K562 (cell line): ENCODE results near the gene URGCP. TPM values are rescaled to one million over a fixed set of nuclear protein-coding genes. Genes with fewer than 3 reads are reported as not detected.

Experiments used
- CBFB ChIP-seq: sonication (generic); formaldehyde crosslinking; IDR thresholded peaks from 2 replicates; pipeline ENCODE4 v1.4.0; 2020; ENCODE audit warnings: mild to moderate bottlenecking, missing genetic modification reagents
- CBX8 ChIP-seq: fragments of 200-600 bp; sonication (generic); IDR thresholded peaks from 2 replicates; pipeline ENCODE4 v1.6.1; 2012; ENCODE audit warnings: borderline replicate concordance, mixed run types, low read depth, mild to moderate bottlenecking, moderate library complexity, mixed read lengths, low read length, control low read depth, inconsistent platforms; ENCODE audit not compliant: poor library complexity, severe bottlenecking; ENCODE audit errors: extremely low read depth
- CHD4 ChIP-seq: fragments of 200-600 bp; sonication (generic); IDR thresholded peaks from 3 replicates; pipeline ENCODE4 v1.6.1; 2012; ENCODE audit warnings: low read depth, mild to moderate bottlenecking, mixed read lengths, low read length, inconsistent platforms; ENCODE audit not compliant: insufficient read depth, insufficient replicate concordance, poor library complexity, severe bottlenecking
- E2F3 ChIP-seq: fragments of 250-450 bp; sonication (Bioruptor Pico); IDR thresholded peaks from 2 replicates; pipeline ENCODE4 v1.4.0; 2020; ENCODE audit warnings: mild to moderate bottlenecking
- E2F5 ChIP-seq: sonication (generic); formaldehyde crosslinking; IDR thresholded peaks from 2 replicates; pipeline ENCODE4 v1.8.0; 2022; ENCODE audit warnings: mild to moderate bottlenecking, missing genetic modification reagents
- GABPA ChIP-seq: fragments of 200-800 bp; sonication (Bioruptor generic); conservative IDR thresholded peaks from 2 replicates; pipeline ENCODE4 v1.6.1; 2016; ENCODE audit warnings: low read depth, missing genetic modification characterization, missing compliant biosample characterization
- GTF2B ChIP-seq: IDR thresholded peaks from 2 replicates; pipeline ENCODE4 v1.6.1; 2011; ENCODE audit not compliant: insufficient read length; ENCODE audit errors: extremely low read depth
- HLTF ChIP-seq: fragments of 450-650 bp; IDR thresholded peaks from 2 replicates; pipeline ENCODE4 v1.6.1; 2016
- HNRNPK ChIP-seq: fragments of 200-400 bp; formaldehyde crosslinking; IDR thresholded peaks from one replicate; pipeline ENCODE4 v1.6.1; 2018; ENCODE audit warnings: mild to moderate bottlenecking, low read depth, low read length; ENCODE audit not compliant: poor library complexity, severe bottlenecking
- MED1 ChIP-seq: sonication (generic); formaldehyde crosslinking; IDR thresholded peaks from 2 replicates; pipeline ENCODE4 v1.8.1; 2023; ENCODE audit warnings: missing genetic modification reagents, borderline replicate concordance
- NFE2 ChIP-seq: IDR thresholded peaks from 2 replicates; pipeline ENCODE4 v1.6.1; 2014; ENCODE audit warnings: antibody characterized with exemption, low read depth
- NR2F6 ChIP-seq: fragments of 450-650 bp; formaldehyde crosslinking; IDR thresholded peaks from 2 replicates; pipeline ENCODE4 v1.4.0; 2020; ENCODE audit warnings: mild to moderate bottlenecking
- RBM39 ChIP-seq: fragments of 200-400 bp; formaldehyde crosslinking; optimal IDR thresholded peaks from 2 replicates; pipeline ENCODE3; 2018; ENCODE audit warnings: low read depth, low read length
- STAT5A ChIP-seq: IDR thresholded peaks from 2 replicates; pipeline ENCODE4 v1.6.1; 2012; ENCODE audit warnings: low read length, inconsistent platforms, borderline replicate concordance
- STAT5B ChIP-seq: fragments of 250-450 bp; sonication (Bioruptor Pico); IDR thresholded peaks from 2 replicates; pipeline ENCODE4 v1.8.0; 2021; ENCODE audit warnings: mild to moderate bottlenecking, inconsistent platforms
- TFAM ChIP-seq: fragments of 250-450 bp; sonication (Bioruptor Pico); conservative IDR thresholded peaks from 2 replicates; pipeline ENCODE4 v1.5.0; 2021; ENCODE audit warnings: mild to moderate bottlenecking, moderate library complexity
- TRIM28 ChIP-seq: fragments of 450-650 bp; IDR thresholded peaks from 2 replicates; pipeline ENCODE4 v1.6.1; 2017
- ZNF212 ChIP-seq: fragments of 450-650 bp; formaldehyde crosslinking; IDR thresholded peaks from 2 replicates; pipeline ENCODE4 v1.4.0; 2020; ENCODE audit warnings: mild to moderate bottlenecking
- ZNF347 ChIP-seq: fragments of 450-650 bp; formaldehyde crosslinking; IDR thresholded peaks from 2 replicates; pipeline ENCODE4 v1.4.0; 2020; ENCODE audit warnings: low read depth, mild to moderate bottlenecking, moderate library complexity
- ZNF507 ChIP-seq: conservative IDR thresholded peaks from 2 replicates; pipeline ENCODE4 v1.6.1; 2017; ENCODE audit warnings: missing genetic modification characterization, missing compliant biosample characterization
- ZNF644 ChIP-seq: fragments of 200-800 bp; sonication (Bioruptor generic); IDR thresholded peaks from 2 replicates; pipeline ENCODE4 v1.6.1; 2016; ENCODE audit warnings: low read depth, missing genetic modification characterization, missing compliant biosample characterization
- ZNF778 ChIP-seq: fragments of 450-650 bp; formaldehyde crosslinking; IDR thresholded peaks from 2 replicates; pipeline ENCODE4 v1.4.0; 2020; ENCODE audit warnings: mild to moderate bottlenecking, moderate library complexity
- ZZZ3 ChIP-seq: fragments of 450-650 bp; IDR thresholded peaks from 2 replicates; pipeline ENCODE4 v1.6.1; 2016; ENCODE audit warnings: antibody characterized with exemption, mild to moderate bottlenecking, moderate library complexity
- polyA plus RNA-seq, 8 experiments: library from polyadenylated mRNA; depleted of rRNA in 4 of 8; stranded (reverse) in 5 of 8; unstranded in 3 of 8; fragments of >200 nt; fragmentation: Nextera tagmentation in 2 of 8; fragmentation: Illumina TruSeq in 1 of 8; extraction: Ambion mirVana in 2 of 8; extraction: Trizol in 1 of 8; gene quantifications; 2 replicates each; pipeline versions ENCODE4 v1.2.1 to v1.2.3, GENCODE V29; 2011 to 2014; ENCODE audit warnings: inconsistent platforms in 1 of 8, missing spikeins in 1 of 8
- total RNA-seq, 7 experiments: library from RNA; depleted of rRNA in 6 of 7; stranded (reverse); fragments of >200 nt in 6 of 7; fragmentation: Illumina TruSeq in 2 of 7; extraction: Trizol in 2 of 7; gene quantifications; 2 replicates each; pipeline versions ENCODE4 v1.2.1 to v1.2.3, GENCODE V29; 2011 to 2021; ENCODE audit warnings: low replicate concordance in 1 of 7
- TF ChIP-seq, protein P1 (sequence below), 2 experiments: fragments of 450-650 bp; IDR thresholded peaks; 2 replicates each; pipeline ENCODE4 v1.6.1; 2018; ENCODE audit warnings: mild to moderate bottlenecking in 2 of 2, low read depth in 1 of 2; ENCODE audit not compliant: partially characterized antibody in 2 of 2

Gene URGCP
- total and polyA plus RNA-seq, 9 of the 15 experiments (the other 6 are each of a cell fraction or from before 2014, with no cell fraction given) = 1.7 to 25.8 (median 12.5) TPM

- TF ChIP-seq NR2F6 (CRISPR knock-in tag) (no peak), ZZZ3 (no peak), ZNF778 (CRISPR knock-in tag) (no peak), HLTF (no peak), E2F3 (no peak), STAT5A (no peak), STAT5B (no peak), HNRNPK (no peak), ZNF507 (tag) (no peak), TFAM (CRISPR knock-in tag) (no peak), TRIM28 (no peak), CBX8 (no peak), NFE2 (peak; percentile 69), CHD4 (no peak), RBM39 (no peak), MED1 (CRISPR knock-in tag) (no peak), GTF2B (no peak), E2F5 (CRISPR knock-in tag) (no peak; the same call in 1 of the 2 replicates), GABPA (peak; percentile 23; the same call in 1 of the 2 replicates), CBFB (peak; percentile 58; the same call in 1 of the 2 replicates), ZNF347 (CRISPR knock-in tag) (no peak), ZNF212 (CRISPR knock-in tag) (no peak), ZNF644 (tag) (no peak)
- TF ChIP-seq, protein P1, sequence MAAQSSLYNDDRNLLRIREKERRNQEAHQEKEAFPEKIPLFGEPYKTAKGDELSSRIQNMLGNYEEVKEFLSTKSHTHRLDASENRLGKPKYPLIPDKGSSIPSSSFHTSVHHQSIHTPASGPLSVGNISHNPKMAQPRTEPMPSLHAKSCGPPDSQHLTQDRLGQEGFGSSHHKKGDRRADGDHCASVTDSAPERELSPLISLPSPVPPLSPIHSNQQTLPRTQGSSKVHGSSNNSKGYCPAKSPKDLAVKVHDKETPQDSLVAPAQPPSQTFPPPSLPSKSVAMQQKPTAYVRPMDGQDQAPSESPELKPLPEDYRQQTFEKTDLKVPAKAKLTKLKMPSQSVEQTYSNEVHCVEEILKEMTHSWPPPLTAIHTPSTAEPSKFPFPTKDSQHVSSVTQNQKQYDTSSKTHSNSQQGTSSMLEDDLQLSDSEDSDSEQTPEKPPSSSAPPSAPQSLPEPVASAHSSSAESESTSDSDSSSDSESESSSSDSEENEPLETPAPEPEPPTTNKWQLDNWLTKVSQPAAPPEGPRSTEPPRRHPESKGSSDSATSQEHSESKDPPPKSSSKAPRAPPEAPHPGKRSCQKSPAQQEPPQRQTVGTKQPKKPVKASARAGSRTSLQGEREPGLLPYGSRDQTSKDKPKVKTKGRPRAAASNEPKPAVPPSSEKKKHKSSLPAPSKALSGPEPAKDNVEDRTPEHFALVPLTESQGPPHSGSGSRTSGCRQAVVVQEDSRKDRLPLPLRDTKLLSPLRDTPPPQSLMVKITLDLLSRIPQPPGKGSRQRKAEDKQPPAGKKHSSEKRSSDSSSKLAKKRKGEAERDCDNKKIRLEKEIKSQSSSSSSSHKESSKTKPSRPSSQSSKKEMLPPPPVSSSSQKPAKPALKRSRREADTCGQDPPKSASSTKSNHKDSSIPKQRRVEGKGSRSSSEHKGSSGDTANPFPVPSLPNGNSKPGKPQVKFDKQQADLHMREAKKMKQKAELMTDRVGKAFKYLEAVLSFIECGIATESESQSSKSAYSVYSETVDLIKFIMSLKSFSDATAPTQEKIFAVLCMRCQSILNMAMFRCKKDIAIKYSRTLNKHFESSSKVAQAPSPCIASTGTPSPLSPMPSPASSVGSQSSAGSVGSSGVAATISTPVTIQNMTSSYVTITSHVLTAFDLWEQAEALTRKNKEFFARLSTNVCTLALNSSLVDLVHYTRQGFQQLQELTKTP (IDR thresholded peaks at IDR 0.05; ENCODE audit: low read depth in 1 of 2, partially characterized antibody in 2 of 2) = no peak
These were observed 19.8 kb upstream of the URGCP start, which contains the start of gene UBE2D4 (continued) for GRCh38 chr7:43925984-43926797.
